Hepatocyte (in vitro differentiated cells): Measurements from ENCODE around the gene SLC51A.

Source experiments
- CTCF ChIP-seq: fragments of 200-600 bp; sonication (generic); IDR thresholded peaks from 2 replicates; pipeline ENCODE4 v1.5.1; 2016; ENCODE audit warnings: antibody characterized with exemption, mild to moderate bottlenecking; ENCODE audit not compliant: poor library complexity
- EZH2 ChIP-seq: fragments of 200-600 bp; sonication (generic); IDR thresholded peaks from 2 replicates; pipeline ENCODE4 v1.6.1; 2016; ENCODE audit warnings: antibody characterized with exemption, mild to moderate bottlenecking, borderline replicate concordance

GRCh38 chr3:196166741-196167140 is 49.6 kb upstream of the SLC51A start:
- no peak for TF ChIP-seq EZH2
- TF ChIP-seq CTCF = no peak
